Mononuclear cell (primary cell): ENCODE results near the gene TGFBR1. TPM values are rescaled to one million over a fixed set of nuclear protein-coding genes. Genes with fewer than 3 reads are reported as not detected.
"Not testable (repeated sequence)": the region's sequence is repeated elsewhere in the genome, so short reads cannot be mapped to it uniquely, and the experiment has no call there.

Source experiments
- H3K27me3 ChIP-seq: 2 replicates; pipeline ENCODE4 v1.6.0; 2011; ENCODE audit warnings: low read length, control low read depth; ENCODE audit not compliant: insufficient read depth
- H3K4me1 ChIP-seq: 2 replicates; pipeline ENCODE4 v1.5.1; 2011; ENCODE audit warnings: mild to moderate bottlenecking, low read length, control low read depth; ENCODE audit not compliant: insufficient read depth
- H3K4me3 ChIP-seq: 2 replicates; pipeline ENCODE4 v1.5.1; 2011; ENCODE audit warnings: mild to moderate bottlenecking, low read length, moderate library complexity
- H3K9me3 ChIP-seq: 2 replicates; pipeline ENCODE4 v1.5.1; 2011; ENCODE audit warnings: low read depth, mild to moderate bottlenecking, control low read depth, low read length
- total RNA-seq: library from RNA; depleted of rRNA; stranded (reverse); fragments of >200 nt; gene quantifications from one replicate; pipeline ENCODE4 v1.2.3, GENCODE V29; 2012

TGFBR1 gene
- total RNA-seq, 1 donor: 31.3 TPM

DNA sequence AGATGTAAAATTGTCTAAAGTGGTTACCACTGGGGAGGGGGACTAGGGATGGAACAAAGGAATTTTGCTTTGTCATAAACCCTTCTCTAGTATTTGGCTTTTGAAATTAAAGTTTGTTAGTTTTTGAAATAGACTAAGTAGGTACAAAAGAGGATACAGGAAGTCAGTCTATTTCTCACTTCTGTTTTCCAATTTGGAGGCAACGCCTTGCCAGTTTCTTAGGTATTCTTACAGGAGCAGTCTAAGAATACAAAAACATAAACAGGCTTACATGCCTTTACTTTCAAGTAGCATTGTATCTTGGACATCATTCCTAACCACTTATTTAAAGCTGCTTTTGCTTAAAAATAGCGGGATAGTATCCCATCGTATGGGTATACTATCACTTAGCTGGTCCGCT lies 82.4 kb downstream of the TGFBR1 start:
- peaks cover 21% of the 10 kb centered on the region for H3K4me1 ChIP-seq
- no peaks in the 10 kb centered on the region for H3K9me3 ChIP-seq
- no peaks in the 10 kb centered on the region for H3K27me3 ChIP-seq
- no peak overlapping the region for H3K4me3 ChIP-seq

DNA sequence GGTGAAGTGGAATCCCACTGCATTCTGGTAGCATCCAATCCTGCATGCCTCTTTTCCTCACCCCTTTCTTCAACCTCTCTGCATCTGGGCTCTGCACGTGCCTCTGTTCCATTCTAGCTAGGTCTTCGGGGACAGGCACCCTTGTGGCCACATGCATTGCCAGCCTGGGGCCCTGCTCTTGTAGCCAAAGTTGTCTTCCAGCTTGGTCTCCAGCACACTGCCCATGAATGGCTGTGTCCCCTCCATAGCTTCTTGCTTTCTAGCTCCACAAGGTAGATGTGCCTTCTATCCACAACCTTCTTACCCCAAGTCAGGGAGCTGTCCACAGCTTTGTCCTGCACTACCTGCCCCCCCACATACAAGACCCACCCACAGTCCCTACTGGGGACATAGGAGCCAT lies 84.3 kb downstream of the TGFBR1 start:
- no peaks in the 10 kb centered on the region for H3K27me3 ChIP-seq
- H3K4me1 ChIP-seq: peaks cover 21% of the 10 kb centered on the region
- no peaks in the 10 kb centered on the region for H3K9me3 ChIP-seq
- no peak overlapping the region for H3K4me3 ChIP-seq

DNA sequence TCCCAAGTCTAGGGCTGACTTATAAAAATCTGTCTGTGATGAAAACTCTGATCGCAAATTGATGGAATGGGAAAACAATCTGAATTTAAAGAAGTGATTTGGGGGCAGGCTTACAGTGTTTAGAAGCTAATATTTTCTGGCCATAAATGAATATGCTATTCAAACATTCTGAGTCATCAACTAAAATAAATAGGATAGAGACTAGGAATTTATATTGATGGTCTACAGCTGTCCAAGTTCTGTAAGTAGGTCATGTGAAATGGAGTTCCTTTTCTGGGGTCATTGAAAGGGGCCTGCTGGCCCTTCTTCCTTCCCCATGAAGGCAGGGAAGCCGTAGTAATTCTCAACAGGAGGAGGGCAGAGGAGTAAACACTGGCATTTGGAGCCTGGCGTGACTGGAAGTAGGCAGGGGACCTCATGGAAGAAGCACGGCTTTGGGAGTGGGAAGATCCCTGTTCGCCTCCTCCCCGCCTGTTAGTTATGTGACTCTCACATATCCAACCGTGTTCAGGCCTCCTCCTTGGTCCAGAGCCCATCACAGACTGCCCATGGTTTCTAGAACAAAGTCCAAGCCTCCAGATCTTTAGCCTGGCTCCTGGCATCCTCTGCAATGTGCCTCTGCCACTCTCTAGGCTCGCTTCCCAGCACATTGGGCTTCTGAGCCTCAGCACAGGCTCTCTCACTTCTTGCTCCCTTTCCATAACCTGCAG lies 85.1 kb downstream of the TGFBR1 start:
- peaks cover 13% of the 10 kb centered on the region for H3K4me1 ChIP-seq
- no peak overlapping the region for H3K4me3 ChIP-seq
- H3K9me3 ChIP-seq: no peaks in the 10 kb centered on the region
- peaks cover 3% of the 10 kb centered on the region for H3K27me3 ChIP-seq

DNA sequence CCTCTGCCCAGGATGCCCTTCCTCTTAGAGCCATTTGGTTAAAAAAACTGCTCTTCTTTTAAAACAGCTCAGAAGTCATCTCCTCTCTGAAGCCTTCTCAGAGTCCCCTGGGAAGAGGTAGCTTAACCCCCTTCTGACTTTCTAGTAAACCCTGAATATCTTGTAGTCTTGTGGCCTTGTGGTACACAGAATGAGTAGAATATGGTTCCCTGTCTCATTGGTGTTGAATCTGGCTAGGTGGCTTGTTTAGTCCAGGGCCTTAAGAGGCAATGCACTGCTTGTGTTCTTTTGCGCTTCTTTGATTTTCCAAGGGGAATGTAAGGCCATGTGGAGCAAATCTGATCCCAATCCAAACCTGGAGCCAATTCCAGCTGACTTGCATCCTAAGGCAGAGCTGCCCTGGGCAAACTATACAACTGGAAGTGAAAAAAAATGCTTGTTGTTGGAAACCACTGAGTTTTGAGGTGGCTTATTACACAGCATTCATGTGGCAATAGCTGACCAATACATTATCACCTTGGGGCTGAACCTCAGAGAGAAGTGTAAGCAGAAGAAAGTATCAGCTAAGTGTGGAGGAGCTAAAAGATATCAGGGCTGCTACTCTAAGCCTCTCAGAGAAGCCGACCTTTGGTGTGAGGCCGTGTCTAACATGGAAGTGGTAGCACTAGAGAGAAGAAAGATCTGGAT lies 85.8 kb downstream of the TGFBR1 start:
- peaks cover 11% of the 10 kb centered on the region for H3K4me1 ChIP-seq
- no peak overlapping the region for H3K4me3 ChIP-seq
- H3K9me3 ChIP-seq: no peaks in the 10 kb centered on the region
- H3K27me3 ChIP-seq: peaks cover 3% of the 10 kb centered on the region

DNA sequence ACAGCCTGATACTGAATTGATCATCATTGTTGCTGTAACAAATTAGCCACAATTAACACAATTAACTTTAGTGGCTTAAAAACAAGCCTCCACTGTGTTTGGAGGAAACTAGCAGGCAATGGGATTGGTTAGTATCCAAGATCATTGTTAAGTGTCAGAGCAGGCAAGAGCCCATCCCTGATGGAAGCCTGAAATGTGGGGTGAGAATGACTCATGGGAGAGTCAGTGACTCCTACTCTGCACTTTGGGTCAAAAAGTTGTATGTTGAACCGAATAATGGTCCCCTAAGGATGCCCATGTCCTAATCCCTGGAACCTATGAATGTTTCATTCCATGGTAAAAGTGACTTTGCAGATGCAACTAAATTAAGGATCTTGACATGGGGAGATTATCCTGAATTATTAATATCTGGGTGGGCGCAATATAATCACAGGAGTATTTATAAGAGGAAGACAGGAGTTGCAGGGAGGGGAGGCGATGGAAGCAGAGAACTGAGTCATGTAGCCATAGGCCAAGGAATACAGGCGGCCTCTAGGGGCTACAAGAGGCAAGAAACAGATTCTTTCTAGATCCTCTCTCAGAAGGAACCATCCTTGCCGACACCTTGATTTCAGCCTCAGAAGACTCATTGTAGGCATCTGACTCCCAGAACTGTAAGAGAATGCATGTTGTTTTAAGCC lies 88.0 kb downstream of the TGFBR1 start:
- H3K9me3 ChIP-seq: no peaks in the 10 kb centered on the region
- H3K4me1 ChIP-seq: peaks cover under 1% of the 10 kb centered on the region
- no peak overlapping the region for H3K4me3 ChIP-seq
- H3K27me3 ChIP-seq: peaks cover 3% of the 10 kb centered on the region

DNA sequence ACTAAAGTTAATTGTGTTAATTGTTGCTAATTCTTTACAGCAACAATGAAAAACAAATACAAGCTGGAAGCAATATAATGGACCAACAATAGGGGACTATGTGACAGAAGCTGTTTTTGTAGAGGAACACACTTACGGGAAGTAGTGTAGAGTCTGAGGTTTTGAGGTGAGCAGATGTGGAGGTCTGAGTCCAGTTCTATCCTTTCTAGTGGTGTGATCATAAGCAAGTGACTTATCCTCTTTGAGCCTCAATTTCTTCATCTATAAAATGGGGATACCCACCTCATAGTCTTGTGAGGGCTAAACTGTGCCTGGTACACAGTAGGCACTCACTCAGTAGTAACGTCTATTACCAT lies 88.5 kb downstream of the TGFBR1 start:
- Histone ChIP-seq H3K27me3 (peaks cover 3% of the 10 kb centered on the region), H3K9me3 (no peaks in the 10 kb centered on the region), H3K4me1 (no peaks in the 10 kb centered on the region), H3K4me3 (no peak overlapping the region)

DNA sequence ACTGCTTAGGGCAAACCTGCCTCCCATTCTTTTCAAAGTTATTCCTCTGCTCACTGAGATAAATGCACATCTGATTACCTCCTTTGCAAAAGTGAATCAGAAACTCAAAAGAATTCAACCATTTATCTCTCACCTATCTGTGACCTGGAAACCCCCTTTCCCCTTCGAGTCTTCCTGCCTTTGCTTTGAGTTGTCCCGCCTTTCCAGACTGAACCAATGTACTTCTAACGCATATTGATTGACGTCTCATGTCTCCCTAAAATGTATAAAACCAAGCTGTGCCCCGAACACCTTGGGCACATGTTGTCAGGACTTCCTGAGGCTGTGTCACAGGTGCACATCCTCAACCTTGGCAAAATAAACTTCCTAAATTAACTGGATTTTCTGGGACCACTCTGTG lies 91.6 kb downstream of the TGFBR1 start:
- H3K4me3 ChIP-seq, H3K9me3 ChIP-seq, H3K4me1 ChIP-seq, H3K27me3 ChIP-seq: not testable (repeated sequence)

DNA sequence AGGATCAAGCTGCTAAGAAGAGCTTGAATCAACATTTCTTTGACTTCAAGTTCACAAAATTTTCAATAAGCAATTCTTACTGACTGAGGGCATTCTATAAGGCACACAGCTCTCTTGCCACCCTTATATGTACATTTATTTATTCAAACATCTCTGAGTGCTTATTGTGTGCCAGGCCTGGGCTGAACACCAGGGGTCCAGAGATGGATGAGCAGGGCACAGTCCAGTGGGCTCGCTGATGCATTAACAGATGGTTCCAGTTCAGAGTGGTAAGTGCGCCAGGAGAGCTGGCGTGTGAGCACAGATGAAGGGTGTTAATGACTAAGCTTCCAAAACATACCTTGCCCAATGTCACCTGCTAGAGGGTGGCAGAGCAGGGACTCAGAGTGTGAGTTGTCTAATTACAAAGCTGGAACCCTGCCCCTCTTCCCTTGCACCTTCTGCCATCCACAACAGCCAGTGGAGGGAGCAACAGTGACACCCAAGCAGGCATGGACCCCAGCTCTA lies 92.3 kb downstream of the TGFBR1 start:
- Histone ChIP-seq H3K9me3 (no peaks in the 10 kb centered on the region), H3K4me1 (no peaks in the 10 kb centered on the region), H3K4me3 (no peak overlapping the region), H3K27me3 (peaks cover 3% of the 10 kb centered on the region)

DNA sequence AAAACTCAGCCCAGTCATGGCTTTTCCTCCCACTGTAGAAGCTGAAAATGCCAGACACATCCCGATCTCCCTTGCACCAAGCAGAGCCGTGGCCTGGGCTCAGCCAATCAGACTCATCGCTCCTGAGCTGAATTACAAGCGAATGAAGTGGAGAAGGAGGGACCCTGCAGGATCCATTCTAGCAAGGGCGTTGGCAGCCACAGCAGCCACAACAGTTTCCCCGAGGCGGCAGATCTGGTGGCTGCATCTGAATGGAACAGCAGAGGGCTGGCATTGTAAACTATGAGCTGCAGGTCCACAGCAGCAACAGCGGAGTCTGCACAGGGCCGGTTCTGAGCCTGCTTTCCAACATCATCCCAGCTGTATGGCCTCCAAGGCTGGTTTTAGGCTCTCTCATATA lies 93.1 kb downstream of the TGFBR1 start:
- Histone ChIP-seq H3K4me1 (no peaks in the 10 kb centered on the region), H3K27me3 (peaks cover 3% of the 10 kb centered on the region), H3K9me3 (no peaks in the 10 kb centered on the region), H3K4me3 (no peak overlapping the region)

DNA sequence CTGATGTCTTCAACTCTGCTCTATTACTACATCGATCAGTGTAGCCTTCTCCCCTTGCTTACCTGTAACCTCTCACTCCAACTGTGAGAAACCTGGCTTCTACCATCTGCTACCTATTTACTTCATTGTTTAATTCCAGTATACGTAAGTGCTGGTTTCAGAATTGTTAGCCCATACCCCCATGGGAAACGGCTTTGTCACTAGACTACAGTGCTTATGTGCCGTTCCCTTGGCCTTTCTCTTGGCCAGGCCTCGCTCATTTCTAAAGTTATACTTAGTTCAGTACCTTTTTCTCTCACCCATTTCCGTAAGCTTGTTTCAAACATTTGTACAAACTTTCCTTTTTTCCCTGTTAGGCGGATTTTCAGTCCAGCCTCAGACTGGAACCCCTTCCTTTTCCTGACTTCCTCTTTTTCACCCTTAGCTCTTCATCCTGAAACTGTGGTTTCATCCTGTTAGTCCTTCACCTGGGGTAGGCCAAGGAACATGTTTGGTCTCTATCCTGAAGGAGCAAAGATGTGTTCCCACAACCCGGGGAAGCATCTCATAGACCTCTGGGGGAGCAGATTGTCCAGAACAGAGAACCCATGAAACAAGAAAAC lies 95.1 kb downstream of the TGFBR1 start:
- Histone ChIP-seq H3K9me3 (no peaks in the 10 kb centered on the region), H3K27me3 (no peaks in the 10 kb centered on the region), H3K4me1 (no peaks in the 10 kb centered on the region), H3K4me3 (no peak overlapping the region)

DNA sequence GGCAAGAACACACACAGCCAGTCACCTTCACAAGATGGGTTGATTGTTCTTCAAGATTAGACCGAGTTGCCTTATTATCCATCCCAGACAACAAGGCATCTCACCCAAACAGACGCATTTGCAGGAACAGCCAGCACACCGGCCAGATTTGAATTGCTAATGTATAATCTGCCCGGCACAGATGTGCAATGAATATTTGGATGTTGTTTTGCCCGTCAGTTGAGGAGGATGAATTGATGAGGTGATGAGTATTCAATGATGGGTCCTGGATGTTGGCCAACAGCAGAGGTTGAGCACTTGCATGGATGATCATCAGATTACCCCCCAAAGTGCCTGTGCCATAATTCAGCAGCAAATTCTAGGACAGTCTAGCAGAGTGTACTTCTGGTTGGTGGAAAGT lies 96.7 kb downstream of the TGFBR1 start:
- H3K4me1 ChIP-seq: no peaks in the 10 kb centered on the region
- H3K4me3 ChIP-seq: no peak overlapping the region
- H3K27me3 ChIP-seq: no peaks in the 10 kb centered on the region
- H3K9me3 ChIP-seq: no peaks in the 10 kb centered on the region

Other genes with a start within 250 kb of the TGFBR1 start
- not detected for gene COL15A1, start 161.2 kb upstream of the TGFBR1 start, total RNA-seq
- gene ALG2, start 116.8 kb downstream of the TGFBR1 start, total RNA-seq: 24.5 TPM
- gene SEC61B, start 117.2 kb downstream of the TGFBR1 start, total RNA-seq: 48.6 TPM